ENCODE measurements around the gene INS.

DNA sequence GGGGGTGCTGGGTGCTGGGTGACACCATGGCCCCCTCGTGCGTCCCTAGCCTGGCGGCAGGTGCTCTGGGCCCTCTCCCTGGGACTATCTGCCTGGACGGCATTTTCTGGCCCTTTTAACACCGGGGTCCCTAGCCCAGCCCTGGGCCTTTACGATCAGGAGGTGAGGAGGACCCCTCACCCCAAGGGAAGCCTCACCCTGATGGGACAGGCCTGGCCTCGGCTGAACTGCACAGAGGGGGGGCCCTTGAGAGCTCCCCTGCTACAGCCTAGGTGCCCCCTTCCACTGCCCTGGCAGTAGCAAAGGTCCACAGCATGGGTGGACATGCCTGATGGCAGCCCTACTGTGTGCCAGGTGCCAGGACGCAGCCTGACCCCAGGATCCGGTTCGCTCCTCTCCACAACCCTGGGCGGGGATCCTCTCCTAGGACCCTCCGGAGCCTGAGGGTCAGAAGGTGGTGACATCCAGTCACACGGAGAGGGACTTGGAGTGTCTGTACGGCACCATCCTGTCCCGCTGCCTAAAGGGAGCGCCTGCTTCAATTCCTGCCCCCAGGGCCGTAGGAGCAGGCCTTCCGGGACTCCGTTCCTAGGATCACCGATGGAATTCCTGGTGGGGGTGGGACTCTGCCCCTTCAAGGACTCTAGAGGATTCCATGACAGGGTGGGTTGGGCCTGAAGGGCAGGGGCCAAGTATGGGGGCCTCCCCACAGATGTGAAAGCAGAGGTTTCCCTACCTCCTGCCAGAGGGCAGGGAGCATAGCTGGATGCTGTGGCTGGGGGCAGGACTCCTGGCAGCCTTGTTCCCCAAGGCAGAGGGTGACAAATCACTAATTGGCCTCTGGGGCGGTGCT is 43.6 kb upstream of the INS start:
- no peak for TF ChIP-seq EP300 (IDR thresholded peaks at IDR 0.05)
- TF ChIP-seq, protein P1, sequence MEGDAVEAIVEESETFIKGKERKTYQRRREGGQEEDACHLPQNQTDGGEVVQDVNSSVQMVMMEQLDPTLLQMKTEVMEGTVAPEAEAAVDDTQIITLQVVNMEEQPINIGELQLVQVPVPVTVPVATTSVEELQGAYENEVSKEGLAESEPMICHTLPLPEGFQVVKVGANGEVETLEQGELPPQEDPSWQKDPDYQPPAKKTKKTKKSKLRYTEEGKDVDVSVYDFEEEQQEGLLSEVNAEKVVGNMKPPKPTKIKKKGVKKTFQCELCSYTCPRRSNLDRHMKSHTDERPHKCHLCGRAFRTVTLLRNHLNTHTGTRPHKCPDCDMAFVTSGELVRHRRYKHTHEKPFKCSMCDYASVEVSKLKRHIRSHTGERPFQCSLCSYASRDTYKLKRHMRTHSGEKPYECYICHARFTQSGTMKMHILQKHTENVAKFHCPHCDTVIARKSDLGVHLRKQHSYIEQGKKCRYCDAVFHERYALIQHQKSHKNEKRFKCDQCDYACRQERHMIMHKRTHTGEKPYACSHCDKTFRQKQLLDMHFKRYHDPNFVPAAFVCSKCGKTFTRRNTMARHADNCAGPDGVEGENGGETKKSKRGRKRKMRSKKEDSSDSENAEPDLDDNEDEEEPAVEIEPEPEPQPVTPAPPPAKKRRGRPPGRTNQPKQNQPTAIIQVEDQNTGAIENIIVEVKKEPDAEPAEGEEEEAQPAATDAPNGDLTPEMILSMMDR (IDR thresholded peaks at IDR 0.05), result no peak
